Tibial nerve (tissue), 3 donors: ENCODE data around the gene TRAK1.

Experiments used
- CTCF ChIP-seq, 5 experiments: fragments of 200-600 bp in 3 of 5; fragments of 450-650 bp in 2 of 5; sonication (generic) in 3 of 5; IDR thresholded peaks; one replicate each; pipeline ENCODE4 v1.5.1; 2016 to 2019; ENCODE audit warnings: antibody characterized with exemption in 5 of 5, mild to moderate bottlenecking in 3 of 5, moderate library complexity in 2 of 5
- POLR2A ChIP-seq, 2 donors: fragments of 450-650 bp; IDR thresholded peaks; one replicate each; pipeline ENCODE4 v1.6.1; 2017; ENCODE audit warnings: antibody characterized with exemption in 2 of 2, mild to moderate bottlenecking in 2 of 2, moderate library complexity in 2 of 2

GRCh38 chr3:42130329-42131070, 39.3 kb downstream of the TRAK1 start:
- TF ChIP-seq CTCF (IDR thresholded peaks at IDR 0.05) (no peak), POLR2A (IDR thresholded peaks at IDR 0.05) (no peak)
